HG02759 (cell line): Measurements from ENCODE around the gene IL31RA.
"Not testable (repeated sequence)": the region's sequence is repeated elsewhere in the genome, so short reads cannot be mapped to it uniquely, and the experiment has no call there.

Experiments
- ATAC-seq: cut with Tn5 transposase; IDR thresholded peaks from one replicate; pipeline ENCODE4 v1.9.1; 2021; ENCODE audit warnings: mild to moderate bottlenecking, moderate library complexity; ENCODE audit not compliant: unreplicated experiment

IL31RA gene

DNA sequence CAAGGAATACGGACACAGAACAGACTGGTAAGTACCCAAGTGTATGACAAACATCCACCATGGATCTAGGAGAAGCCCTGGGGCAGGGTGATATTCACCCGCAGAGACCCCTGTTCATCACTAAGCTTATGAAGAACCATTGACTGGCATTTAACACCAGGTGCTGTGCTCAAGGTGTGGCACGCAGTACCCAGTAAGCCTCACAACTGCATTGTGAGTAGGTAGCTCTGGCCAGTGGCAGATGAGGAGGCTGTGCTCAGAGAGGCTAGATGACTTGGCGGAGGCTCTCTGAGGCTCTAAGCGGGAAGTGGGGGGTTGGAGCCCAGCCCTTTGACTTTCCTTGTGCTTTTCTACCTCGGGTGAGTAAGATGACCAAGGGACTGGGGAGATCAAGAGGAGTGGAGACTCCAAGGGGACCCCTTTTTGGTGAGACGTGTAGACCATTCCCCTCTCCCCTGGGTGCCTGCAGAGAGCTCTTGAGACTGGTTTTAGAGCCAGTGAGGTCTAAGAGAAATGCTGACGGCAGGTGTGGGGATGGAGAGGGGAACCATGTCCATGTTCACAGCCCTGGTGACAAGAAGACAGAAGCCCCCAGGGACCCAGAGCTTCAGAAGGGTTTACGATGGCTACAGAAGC is 72.8 kb downstream of the IL31RA start:
- no peak for ATAC-seq

DNA sequence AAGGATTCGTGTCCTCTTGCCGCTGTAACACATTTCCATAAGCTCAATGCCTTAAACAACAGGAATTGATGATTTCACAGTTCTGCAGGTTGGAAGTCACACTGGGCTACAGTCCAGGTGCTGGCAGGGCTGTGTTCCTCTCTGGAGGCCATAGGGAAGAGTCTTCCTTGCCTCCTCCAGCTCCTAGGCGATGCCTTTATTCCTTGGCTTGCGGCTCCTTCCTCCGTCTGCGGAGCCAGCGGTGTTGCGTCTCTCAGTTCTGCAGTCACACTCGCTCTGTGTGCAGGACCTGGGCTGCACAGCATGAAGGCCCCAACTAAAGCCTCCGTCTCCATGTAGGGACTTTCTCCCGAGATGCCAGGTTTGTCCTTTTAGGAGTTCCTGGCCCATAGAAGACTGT is 73.6 kb downstream of the IL31RA start:
- no peak for ATAC-seq

DNA sequence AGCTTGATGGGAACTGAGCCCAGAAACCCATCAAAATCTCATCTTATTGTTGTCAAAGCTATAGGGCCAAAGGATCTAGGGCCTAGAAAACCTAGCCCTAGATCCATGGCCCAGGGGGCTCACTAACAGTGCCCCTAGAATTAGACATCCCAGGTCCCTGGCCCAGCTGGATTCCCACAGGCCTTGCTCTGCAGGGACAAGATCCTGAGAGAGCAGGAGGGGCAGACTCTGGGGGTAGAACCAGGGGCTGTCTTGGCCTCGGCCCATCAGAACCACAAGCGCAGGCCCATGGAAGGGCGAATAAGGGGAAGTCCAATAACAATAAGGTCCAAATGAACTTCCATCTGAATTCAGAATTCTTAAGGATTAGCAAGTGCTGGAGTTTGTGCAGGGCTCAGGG is 74.0 kb downstream of the IL31RA start:
- ATAC-seq: no peak

DNA sequence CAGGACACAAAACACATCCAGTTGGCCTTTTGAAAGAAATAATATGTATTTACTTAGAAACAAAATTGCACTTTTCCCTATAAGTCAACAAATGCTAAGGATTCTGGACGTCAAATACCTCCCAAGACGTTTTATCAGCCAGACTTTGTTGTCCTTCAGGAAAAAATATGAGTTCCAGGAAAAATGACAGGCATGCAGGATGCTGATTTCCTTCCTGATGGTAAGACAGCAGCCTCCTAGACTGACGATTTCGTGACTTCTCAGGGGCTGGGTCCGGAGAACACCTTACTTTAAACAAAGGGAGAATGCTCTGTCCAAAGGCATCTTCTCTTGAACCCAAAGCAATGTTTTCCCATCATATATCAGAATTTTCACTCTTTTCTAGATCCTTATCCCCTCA is 74.6 kb downstream of the IL31RA start:
- ATAC-seq: no peak

DNA sequence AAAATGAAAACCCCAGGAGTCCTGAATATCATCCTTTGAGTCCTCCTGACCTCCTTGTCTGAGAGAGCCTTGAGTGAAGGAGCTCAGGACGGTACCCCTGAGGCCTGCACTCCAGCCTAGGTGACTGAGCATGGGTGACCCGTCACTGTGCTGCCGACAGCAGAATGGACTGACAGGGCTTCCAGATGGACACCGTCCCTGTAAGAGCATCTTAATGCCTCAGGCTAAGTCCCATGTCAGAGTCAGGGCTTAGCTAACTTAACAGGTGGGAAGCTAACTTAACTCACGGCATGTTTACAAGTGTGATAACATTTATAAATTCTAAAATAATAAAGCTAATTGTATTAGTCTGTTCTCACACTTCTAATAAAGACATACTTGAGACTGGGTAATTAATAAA is 75.3 kb downstream of the IL31RA start:
- ATAC-seq: no peak

DNA sequence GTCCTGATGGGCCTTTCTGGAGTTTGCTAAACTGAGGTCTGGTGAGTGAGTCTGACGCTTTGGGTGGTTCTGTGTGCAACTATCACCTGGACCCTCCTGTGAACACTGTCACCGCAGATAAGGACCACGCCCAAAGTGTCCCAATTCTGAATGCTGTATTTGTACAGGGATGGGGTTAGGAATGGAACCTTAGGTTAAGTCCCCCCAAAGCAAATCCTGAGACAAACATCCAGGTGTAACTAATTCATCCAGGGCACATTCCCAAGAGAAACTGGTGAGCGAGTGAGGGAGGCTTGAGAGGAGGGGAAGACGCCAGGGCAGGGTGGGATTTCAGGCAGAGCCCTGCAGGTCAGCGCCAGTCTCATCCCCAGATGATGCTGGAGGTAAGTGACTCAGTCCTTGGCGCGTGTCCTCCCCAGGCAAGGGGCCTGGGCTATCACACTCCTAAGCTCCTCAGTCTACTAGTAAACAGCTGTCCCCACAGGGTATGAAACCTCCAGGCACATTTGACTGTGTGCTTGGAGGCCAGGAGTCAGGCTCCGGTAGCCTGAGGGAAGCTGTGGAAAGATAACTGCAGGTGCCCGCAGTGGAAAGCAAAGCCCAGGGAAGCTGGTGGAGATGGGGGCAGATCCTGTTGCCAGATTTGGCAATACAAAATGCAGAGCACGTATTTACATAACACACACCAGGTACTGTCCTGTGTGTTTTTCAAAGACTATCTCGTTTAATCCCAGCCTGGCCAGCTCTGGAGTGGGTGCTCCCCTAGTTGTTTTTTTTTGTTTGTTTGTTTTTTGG is 76.9 kb downstream of the IL31RA start:
- no peak for ATAC-seq

DNA sequence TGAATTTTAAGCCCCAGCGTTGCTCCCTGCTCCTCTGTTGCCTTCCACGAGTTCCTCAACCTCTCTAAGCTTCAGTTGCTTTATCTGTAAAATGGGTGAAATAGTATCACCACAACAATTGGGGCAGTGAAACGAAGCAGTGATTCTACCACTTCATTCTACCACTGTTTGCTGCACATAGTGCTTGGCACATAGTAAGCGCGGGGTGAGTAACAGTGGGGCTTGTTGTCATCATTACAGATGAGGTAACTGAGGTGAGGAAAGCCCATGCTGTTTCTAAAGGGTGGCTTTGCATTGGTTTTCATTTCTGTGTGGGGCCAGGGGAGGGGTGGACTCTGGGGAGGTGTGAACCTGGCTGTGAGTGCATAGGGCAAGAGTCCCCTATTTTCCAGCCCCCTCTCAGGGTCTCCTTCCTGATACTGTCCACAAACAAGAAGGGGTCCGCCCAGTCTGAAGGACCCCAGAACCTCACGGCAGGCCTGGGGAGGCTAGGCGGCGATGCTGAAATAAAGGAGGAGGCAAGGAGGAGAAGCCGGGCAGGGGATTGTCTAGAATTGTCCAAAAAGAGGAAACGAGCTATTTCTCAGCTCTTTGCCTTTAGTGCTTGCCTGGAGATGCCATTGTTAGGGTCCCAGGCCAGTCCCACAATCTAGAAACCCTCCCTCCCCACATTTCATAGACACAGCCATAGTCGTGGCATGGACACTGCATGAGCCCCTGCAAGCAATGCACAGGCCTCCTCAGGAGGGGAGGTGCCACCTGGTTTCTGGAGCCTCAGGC is 78.1 kb downstream of the IL31RA start:
- no peak for ATAC-seq

DNA sequence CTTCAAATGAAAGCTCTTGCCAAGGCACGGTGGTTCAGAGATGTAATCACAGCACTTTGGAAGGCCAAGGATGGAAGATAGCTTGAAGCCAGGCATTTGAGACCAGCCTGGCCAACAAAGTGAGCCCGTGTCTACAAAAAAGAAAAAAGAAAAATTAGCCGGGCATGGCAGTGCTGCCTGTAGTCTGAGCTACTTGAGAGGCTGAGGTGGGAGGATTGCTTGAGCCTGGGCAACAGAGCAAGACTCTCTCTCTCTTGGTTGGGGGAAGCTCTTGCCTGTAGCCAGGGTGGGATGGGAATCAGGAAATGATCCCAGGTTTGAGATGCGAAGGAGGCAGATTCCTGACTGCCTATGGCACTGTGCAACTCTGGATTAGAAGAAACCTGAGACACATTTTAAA is 81.5 kb downstream of the IL31RA start:
- no peak for ATAC-seq

DNA sequence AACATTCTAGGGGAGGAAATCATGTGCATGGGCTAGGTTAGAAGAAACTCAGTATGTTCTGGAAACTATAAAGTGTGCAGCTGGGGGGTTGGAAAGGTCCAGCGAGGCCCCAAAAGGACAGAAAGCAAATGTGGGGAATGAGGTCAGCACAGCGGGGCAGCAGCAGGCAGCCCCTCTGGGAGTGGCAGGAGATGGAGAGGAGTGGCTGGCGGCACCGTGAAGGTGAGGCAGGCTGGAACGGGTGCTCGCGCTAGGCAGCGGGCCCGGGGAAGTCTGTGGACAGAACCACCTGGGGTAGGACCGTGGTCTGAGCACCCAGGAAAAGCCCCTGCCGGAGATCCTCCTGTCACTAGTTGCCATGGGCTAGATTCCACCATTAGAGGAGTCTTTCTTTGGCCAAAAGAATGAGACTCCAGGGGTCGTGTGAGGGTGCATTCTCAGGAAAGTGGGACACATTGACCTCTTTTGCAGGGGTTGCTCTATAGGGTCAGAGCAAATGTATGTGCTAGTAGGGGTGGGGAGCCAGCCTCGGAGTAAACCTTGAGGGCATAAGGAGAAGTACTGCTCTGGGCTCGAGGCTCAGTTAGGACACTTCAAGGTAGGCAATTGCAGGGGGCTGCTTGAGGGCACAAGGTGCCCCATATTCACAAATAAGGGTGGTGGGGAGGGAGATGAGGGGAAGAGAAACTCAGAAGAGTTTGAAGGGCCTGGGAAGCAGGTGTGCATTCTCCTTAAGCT is 82.4 kb downstream of the IL31RA start:
- ATAC-seq: no peak

DNA sequence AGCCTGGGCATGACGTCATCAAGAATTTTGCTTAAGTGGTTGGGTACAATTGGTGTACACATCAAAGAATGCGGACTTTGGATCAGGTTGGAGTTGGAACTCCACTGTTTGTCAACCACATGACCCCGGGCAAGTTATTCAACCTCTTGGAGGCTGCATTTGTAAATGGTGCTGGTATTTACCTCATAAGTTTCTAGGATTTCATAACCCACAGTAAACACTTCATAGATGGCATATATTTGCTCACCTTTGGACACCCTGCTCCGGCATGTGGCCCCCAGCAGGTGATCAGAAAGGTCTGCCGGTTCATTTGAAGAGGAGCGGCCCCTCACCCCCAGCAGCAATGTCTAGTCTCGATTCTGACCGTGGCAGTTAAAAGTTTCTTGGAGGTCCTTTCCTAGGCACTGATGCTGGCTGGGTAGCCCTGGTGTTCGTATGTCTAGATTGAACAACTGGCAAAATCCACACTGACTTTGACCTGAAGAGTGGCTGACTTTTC is 83.0 kb downstream of the IL31RA start:
- no peak for ATAC-seq

DNA sequence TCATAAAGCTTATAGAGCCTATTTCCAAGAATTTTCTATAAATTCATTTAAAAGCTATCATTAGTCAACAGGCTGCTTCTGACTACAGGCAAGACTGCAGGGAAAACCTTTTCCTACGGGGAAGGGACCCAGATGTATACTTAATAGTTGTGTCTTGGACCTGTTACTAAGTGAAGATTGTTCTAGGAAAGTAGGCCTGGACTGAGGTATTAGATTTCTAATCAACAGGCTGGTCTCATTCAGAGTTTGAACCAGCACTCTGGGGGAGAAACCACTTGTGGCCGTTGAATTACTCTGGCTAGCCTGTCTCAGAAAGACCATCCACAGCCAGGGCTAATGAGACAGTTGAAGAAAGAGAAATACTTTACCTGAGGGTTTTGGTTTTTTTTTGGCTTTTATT is 83.6 kb downstream of the IL31RA start:
- ATAC-seq: no peak

DNA sequence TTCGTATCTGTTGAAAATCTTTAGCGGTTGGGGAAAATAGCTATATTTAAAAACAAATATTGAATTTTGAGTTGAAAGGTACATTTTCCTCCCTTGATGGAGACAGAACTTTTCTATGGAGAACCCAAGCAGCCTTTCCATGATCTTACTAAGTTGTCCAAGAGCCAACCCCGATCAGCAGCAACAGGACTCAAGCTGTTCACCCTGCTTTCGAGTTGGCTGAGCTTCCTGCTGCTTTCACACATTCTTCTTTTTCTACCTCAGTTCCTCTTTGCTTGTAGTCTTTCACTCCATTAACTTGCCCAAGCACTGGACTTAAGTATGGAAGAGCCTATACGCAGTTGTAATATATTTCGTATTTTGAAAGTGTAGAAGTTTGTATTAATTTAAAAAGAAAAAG is 84.2 kb downstream of the IL31RA start:
- no peak for ATAC-seq

DNA sequence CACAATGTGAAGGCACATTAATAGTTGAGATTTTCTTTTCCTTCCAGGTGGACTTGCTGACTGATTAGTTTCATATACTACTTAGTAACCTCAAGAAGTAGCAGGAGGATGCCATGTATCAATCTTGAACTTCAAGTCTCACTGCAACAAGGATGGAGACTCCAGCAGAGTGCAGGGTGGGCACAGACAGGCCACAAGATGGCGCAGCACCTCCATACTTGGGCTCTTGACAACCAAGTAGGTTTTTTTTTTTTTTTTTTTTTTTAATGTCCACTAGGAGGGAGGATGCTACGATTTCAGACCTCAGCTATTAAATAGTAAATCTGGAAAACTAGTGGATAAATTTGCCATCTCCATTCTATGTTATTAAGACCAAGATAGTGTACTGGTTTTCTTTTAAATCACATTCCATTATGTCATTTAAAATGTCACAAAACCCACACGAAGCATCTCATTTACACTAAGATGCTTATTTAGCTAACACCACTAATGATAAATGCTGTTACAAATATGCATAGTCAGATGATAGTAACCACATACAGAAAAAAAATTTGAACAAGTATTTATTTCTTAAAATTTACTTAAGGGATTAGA is 85.0 kb downstream of the IL31RA start:
- peak; percentile 62 for ATAC-seq

DNA sequence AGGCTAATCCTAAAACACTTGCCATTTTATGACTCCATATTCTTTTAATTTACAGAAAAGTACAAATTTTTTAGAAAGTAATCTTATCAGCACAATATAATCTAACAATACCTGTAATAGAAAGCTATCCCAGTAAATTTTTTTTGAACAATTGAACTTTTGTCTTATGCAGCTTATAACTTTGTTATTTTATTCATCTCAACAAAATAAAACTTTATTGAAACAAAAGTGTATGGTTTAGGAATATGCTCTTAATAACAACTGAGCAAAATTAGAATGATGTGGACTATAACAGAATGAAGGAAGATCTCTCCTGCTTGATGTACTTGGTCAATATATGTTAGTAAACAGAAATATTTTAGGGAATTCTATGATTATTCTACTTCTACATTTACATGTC is 86.4 kb downstream of the IL31RA start:
- not testable (repeated sequence) for ATAC-seq

DNA sequence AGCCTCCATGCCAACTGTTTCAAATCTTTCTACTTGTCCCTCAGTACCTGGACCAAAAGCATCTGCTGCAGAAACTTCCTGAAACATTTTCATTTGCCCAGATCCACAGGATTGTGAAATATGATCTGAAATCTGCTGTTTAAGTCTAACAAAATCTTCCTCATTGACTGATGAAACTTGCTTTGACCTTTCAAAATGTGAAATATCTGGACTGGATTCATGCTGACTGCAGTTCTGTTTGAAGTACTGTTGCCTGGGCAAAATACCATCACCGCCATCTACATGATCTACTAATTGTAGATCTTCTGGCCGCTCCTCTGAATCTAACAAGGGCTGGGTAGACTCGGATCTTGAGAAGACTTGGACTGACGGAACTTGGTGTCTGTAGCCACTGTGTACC is 90.0 kb downstream of the IL31RA start:
- not testable (repeated sequence) for ATAC-seq

DNA sequence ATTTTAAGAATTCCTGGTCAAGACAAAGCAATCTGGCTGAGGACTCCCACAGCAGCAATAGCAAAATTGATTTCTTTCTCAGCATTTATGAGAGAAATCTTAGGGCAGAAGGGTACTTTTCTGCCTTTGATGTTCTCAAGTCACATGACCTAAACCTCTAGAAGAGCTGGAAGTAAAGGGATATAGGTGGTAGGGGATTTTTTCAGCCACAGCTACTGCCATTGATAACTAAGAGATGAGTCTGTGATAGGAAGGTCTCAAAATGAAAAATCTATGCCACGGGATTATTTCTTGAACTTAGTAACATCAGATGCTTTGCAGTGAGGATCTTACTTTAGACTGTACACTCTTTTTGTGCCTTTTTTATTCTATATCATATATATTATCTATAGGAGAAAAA is 108.1 kb downstream of the IL31RA start:
- no peak for ATAC-seq

DNA sequence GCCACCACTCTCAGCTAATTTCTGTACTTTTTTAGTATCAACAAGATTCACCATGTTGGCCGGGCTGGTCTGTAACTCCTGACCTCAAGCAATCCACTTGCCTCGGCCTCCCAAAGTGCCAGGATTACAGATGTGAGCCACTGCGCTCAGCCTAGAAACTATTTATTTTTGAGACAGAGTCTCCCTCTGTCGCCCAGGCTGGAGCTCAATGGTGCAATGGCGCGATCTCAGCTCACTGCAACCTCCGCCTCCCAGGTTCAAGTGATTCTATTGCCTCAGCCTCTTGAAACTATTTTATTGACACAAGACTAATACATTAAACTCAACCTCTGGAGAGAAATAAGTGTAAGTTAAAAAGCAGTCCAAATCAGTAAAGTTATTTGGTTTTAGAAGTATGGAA is 109.6 kb downstream of the IL31RA start:
- no peak for ATAC-seq

DNA sequence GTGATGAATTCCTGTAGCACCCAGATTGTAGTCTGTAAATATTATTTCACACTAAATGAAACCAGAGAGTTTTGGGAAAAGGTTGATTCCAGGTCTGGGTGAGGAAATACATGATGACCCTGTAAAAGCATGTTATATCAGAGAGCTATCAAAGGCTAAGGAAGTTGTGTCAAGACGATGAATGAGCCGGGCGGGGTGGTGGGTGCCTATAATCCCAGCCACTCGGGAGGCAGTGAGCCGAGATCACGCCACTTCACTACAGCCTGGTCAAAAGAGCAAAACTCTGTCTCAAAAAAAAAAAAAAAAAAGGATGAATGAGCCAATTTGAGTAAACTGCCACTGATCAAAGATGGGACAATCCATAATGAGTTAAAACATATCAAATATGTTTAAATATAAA is 114.4 kb downstream of the IL31RA start:
- ATAC-seq: no peak

DNA sequence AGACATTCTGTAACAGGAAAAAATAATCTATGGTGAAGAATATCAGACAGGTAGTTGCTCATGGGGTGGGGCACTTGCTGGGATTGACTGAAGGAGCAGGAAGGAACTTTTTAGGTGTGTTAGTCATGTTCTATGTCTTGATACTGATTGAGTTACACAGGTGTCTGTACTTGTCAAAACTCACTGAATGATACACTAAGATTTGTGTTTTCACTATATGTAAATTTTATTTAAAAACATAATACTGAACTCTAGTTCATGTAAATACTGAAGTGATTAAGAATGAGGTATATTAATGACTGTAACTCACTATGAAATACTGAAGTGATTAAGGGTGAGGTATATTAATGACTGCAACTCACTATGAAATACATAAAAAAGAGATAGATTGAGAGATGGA is 115.1 kb downstream of the IL31RA start:
- no peak for ATAC-seq

DNA sequence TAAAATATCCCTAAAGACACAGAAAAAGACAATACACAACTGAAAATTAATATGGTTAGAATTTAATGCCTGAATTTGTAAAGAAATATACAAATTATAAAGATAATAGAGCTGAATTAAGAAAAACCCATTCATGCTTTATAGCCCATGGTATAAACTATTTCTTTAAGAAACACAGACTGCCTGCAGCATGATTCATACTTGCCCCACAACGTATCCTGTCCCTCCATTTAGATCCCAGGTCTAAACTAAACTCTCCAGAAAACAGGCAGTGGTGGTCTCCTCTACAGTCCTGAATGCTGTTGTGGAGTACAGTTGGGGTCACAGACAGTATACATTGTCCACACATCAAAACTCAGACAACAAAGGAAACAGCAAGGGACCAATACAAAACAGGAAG is 118.8 kb downstream of the IL31RA start:
- ATAC-seq: no peak
